ENCODE data around the gene TSHR. TPM values are rescaled to one million over a fixed set of nuclear protein-coding genes. Genes with fewer than 3 reads are reported as not detected.

TSHR gene
- total and polyA plus RNA-seq, 2 experiments from 2014 or later: 0.59 to 0.78 TPM

DNA sequence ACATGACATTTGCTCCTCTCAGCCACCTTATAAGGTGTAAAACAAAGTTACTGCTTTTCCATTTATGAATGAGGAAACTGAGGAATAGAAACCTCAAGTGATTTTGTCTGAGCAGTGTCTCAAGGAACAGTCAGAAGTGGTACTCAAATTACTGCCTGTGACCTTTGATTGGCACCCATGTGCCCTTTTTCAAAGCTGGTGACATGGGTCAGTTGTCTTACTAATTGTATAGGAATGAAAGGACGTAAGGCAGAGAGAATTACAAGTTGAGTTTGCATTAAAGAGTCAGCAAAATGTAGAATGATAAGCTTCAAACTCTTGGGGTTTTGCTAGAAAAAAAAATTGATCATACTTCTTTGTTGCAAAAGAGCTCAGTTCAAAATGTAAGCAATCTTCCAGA is 136.2 kb downstream of the TSHR start:
- no peak overlapping the region for H3K27ac Mint-ChIP-seq
- Histone ChIP-seq H3K4me1 (ENCODE audit: insufficient read depth) (no peaks in the 10 kb centered on the region), H3K9me2 (ENCODE audit: insufficient read depth) (no peaks in the 10 kb centered on the region), H3K4me2 (no peak overlapping the region), H4K20me1 (replicated peaks; ENCODE audit: insufficient read depth) (no peaks in the 10 kb centered on the region), H3K79me2 (replicated peaks; ENCODE audit: insufficient read depth) (no peaks in the 10 kb centered on the region), H3K36me3 (ENCODE audit: insufficient read depth) (no peaks in the 10 kb centered on the region), H3F3A (replicated peaks; ENCODE audit: low read depth) (no peaks in the 10 kb centered on the region), H2AFZ (no peak overlapping the region), H3K4me3 (no peak overlapping the region), H3K27ac (ENCODE audit: low read depth) (no peak overlapping the region), H3K27me3 (ENCODE audit: insufficient read depth) (no peaks in the 10 kb centered on the region)
- H3K36me3 Mint-ChIP-seq (ENCODE audit: low read depth): no peaks in the 10 kb centered on the region
- DNase-seq (ENCODE audit: low spot score): no peak
- ATAC-seq: no peak
- H3K9me3 Mint-ChIP-seq: no peaks in the 10 kb centered on the region
- no peaks in the 10 kb centered on the region for H3K27me3 Mint-ChIP-seq (ENCODE audit: insufficient read depth, low read depth, poor library complexity)
- H3K4me3 Mint-ChIP-seq: no peak overlapping the region
- no peaks in the 10 kb centered on the region for H3K4me1 Mint-ChIP-seq
- no peak for TF ChIP-seq JUNB (IDR thresholded peaks at IDR 0.05; ENCODE audit: unreplicated experiment)
- TF ChIP-seq ZNF331 (CRISPR knock-in tag; IDR thresholded peaks at IDR 0.05; ENCODE audit: low read depth): no peak
- no peak for TF ChIP-seq ZNF114 (CRISPR knock-in tag; IDR thresholded peaks at IDR 0.05)
- no peak for TF ChIP-seq EZH2phosphoT487 (IDR thresholded peaks at IDR 0.05; ENCODE audit: unreplicated experiment)
- TF ChIP-seq CREB1 (CRISPR knock-in tag; IDR thresholded peaks at IDR 0.05; ENCODE audit: low read depth): no peak
- TF ChIP-seq, protein P1, sequence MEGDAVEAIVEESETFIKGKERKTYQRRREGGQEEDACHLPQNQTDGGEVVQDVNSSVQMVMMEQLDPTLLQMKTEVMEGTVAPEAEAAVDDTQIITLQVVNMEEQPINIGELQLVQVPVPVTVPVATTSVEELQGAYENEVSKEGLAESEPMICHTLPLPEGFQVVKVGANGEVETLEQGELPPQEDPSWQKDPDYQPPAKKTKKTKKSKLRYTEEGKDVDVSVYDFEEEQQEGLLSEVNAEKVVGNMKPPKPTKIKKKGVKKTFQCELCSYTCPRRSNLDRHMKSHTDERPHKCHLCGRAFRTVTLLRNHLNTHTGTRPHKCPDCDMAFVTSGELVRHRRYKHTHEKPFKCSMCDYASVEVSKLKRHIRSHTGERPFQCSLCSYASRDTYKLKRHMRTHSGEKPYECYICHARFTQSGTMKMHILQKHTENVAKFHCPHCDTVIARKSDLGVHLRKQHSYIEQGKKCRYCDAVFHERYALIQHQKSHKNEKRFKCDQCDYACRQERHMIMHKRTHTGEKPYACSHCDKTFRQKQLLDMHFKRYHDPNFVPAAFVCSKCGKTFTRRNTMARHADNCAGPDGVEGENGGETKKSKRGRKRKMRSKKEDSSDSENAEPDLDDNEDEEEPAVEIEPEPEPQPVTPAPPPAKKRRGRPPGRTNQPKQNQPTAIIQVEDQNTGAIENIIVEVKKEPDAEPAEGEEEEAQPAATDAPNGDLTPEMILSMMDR (conservative IDR thresholded peaks at IDR 0.05; ENCODE audit: low read depth in 2 of 2): no peak
- TF ChIP-seq EZH2 (IDR thresholded peaks at IDR 0.05; ENCODE audit: low read depth, unreplicated experiment): no peak
- TF ChIP-seq REST (IDR thresholded peaks at IDR 0.05; ENCODE audit: unreplicated experiment): no peak
- no peak for TF ChIP-seq ETS1 (IDR thresholded peaks at IDR 0.05)
- TF ChIP-seq NANOG (IDR thresholded peaks at IDR 0.05; ENCODE audit: borderline replicate concordance): no peak

DNA sequence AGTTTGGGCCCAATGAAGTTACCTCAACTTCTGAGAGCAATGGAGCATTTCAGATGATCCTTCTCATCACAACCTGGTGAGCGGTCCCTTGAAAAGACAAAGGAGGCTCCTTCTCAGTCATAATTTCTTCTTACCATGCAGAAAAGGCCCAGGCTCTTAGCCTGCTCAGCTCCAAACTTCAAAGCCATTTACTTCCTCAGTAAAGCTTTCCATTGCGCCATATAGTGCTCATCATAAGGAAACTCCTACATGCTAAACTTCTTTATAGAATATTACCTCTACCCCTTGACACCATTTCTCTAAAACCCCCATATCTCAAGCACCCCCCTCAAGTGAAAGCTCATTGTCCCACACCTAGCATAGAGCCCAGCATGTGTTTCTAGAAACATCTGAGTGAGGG is 138.2 kb downstream of the TSHR start:
- no peaks in the 10 kb centered on the region for H3K27me3 ChIP-seq (ENCODE audit: insufficient read depth)
- H3K27me3 Mint-ChIP-seq (ENCODE audit: insufficient read depth, low read depth, poor library complexity): no peaks in the 10 kb centered on the region
- H2AFZ ChIP-seq: no peak overlapping the region
- no peaks in the 10 kb centered on the region for H3K4me1 Mint-ChIP-seq
- no peaks in the 10 kb centered on the region for H3K36me3 Mint-ChIP-seq (ENCODE audit: low read depth)
- no peaks in the 10 kb centered on the region for H4K20me1 ChIP-seq (replicated peaks; ENCODE audit: insufficient read depth)
- H3K4me2 ChIP-seq: no peak overlapping the region
- H3K79me2 ChIP-seq (replicated peaks; ENCODE audit: insufficient read depth): no peaks in the 10 kb centered on the region
- H3F3A ChIP-seq (replicated peaks; ENCODE audit: low read depth): no peaks in the 10 kb centered on the region
- ATAC-seq: no peak
- H3K4me1 ChIP-seq (ENCODE audit: insufficient read depth): no peaks in the 10 kb centered on the region
- no peaks in the 10 kb centered on the region for H3K36me3 ChIP-seq (ENCODE audit: insufficient read depth)
- no peak overlapping the region for H3K27ac ChIP-seq (ENCODE audit: low read depth)
- H3K9me3 Mint-ChIP-seq: no peaks in the 10 kb centered on the region
- H3K9me2 ChIP-seq (ENCODE audit: insufficient read depth): no peaks in the 10 kb centered on the region
- H3K4me3 Mint-ChIP-seq: no peak overlapping the region
- no peak overlapping the region for H3K27ac Mint-ChIP-seq
- H3K4me3 ChIP-seq: no peak overlapping the region
- no peak for DNase-seq (ENCODE audit: low spot score)
- TF ChIP-seq, protein P2, sequence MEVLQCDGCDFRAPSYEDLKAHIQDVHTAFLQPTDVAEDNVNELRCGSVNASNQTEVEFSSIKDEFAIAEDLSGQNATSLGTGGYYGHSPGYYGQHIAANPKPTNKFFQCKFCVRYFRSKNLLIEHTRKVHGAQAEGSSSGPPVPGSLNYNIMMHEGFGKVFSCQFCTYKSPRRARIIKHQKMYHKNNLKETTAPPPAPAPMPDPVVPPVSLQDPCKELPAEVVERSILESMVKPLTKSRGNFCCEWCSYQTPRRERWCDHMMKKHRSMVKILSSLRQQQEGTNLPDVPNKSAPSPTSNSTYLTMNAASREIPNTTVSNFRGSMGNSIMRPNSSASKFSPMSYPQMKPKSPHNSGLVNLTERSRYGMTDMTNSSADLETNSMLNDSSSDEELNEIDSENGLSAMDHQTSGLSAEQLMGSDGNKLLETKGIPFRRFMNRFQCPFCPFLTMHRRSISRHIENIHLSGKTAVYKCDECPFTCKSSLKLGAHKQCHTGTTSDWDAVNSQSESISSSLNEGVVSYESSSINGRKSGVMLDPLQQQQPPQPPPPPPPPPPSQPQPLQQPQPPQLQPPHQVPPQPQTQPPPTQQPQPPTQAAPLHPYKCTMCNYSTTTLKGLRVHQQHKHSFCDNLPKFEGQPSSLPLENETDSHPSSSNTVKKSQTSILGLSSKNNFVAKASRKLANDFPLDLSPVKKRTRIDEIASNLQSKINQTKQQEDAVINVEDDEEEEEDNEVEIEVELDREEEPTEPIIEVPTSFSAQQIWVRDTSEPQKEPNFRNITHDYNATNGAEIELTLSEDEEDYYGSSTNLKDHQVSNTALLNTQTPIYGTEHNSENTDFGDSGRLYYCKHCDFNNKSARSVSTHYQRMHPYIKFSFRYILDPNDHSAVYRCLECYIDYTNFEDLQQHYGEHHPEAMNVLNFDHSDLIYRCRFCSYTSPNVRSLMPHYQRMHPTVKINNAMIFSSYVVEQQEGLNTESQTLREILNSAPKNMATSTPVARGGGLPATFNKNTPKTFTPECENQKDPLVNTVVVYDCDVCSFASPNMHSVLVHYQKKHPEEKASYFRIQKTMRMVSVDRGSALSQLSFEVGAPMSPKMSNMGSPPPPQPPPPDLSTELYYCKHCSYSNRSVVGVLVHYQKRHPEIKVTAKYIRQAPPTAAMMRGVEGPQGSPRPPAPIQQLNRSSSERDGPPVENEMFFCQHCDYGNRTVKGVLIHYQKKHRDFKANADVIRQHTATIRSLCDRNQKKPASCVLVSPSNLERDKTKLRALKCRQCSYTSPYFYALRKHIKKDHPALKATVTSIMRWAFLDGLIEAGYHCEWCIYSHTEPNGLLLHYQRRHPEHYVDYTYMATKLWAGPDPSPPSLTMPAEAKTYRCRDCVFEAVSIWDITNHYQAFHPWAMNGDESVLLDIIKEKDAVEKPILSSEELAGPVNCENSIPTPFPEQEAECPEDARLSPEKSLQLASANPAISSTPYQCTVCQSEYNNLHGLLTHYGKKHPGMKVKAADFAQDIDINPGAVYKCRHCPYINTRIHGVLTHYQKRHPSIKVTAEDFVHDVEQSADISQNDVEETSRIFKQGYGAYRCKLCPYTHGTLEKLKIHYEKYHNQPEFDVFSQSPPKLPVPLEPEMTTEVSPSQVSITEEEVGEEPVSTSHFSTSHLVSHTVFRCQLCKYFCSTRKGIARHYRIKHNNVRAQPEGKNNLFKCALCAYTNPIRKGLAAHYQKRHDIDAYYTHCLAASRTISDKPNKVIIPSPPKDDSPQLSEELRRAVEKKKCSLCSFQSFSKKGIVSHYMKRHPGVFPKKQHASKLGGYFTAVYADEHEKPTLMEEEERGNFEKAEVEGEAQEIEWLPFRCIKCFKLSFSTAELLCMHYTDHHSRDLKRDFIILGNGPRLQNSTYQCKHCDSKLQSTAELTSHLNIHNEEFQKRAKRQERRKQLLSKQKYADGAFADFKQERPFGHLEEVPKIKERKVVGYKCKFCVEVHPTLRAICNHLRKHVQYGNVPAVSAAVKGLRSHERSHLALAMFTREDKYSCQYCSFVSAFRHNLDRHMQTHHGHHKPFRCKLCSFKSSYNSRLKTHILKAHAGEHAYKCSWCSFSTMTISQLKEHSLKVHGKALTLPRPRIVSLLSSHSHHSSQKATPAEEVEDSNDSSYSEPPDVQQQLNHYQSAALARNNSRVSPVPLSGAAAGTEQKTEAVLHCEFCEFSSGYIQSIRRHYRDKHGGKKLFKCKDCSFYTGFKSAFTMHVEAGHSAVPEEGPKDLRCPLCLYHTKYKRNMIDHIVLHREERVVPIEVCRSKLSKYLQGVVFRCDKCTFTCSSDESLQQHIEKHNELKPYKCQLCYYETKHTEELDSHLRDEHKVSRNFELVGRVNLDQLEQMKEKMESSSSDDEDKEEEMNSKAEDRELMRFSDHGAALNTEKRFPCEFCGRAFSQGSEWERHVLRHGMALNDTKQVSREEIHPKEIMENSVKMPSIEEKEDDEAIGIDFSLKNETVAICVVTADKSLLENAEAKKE (CRISPR knock-in tag; IDR thresholded peaks at IDR 0.05): no peak
